IMR-90 (cell line): ENCODE measurements around the gene GRIK1.

ENCODE experiments used
- CEBPB ChIP-seq: IDR thresholded peaks from 2 replicates; pipeline ENCODE4 v1.6.1; 2012; ENCODE audit warnings: low read depth, low read length, improper control_type of control experiment
- CHD1 ChIP-seq: IDR thresholded peaks from 2 replicates; pipeline ENCODE4 v1.6.1; 2012; ENCODE audit warnings: low read depth, low read length, improper control_type of control experiment
- ELK1 ChIP-seq: fragments of 150-350 bp; IDR thresholded peaks from 2 replicates; pipeline ENCODE4 v1.6.1; 2016; ENCODE audit warnings: low read depth, mild to moderate bottlenecking, low read length, moderate library complexity, borderline replicate concordance
- FOS ChIP-seq: fragments of 150-350 bp; IDR thresholded peaks from 2 replicates; pipeline ENCODE4 v1.6.1; 2016; ENCODE audit warnings: low read depth, low read length
- MAFK ChIP-seq: IDR thresholded peaks from 2 replicates; pipeline ENCODE4 v1.6.1; 2012; ENCODE audit warnings: low read depth, low read length, improper control_type of control experiment
- MAZ ChIP-seq: IDR thresholded peaks from 2 replicates; pipeline ENCODE4 v1.6.1; 2012; ENCODE audit warnings: low read depth, mild to moderate bottlenecking, low read length, improper control_type of control experiment, moderate library complexity, borderline replicate concordance
- MXI1 ChIP-seq: IDR thresholded peaks from 2 replicates; pipeline ENCODE4 v1.6.1; 2012; ENCODE audit warnings: low read depth, mild to moderate bottlenecking, low read length, moderate library complexity, borderline replicate concordance
- POLR2A ChIP-seq: IDR thresholded peaks from 2 replicates; pipeline ENCODE4 v1.6.1; 2012; ENCODE audit warnings: mild to moderate bottlenecking, low read depth, low read length
- RCOR1 ChIP-seq: IDR thresholded peaks from 2 replicates; pipeline ENCODE4 v1.6.1; 2012; ENCODE audit warnings: mild to moderate bottlenecking, low read length, improper control_type of control experiment; ENCODE audit not compliant: insufficient replicate concordance
- SMC3 ChIP-seq: fragments of 150-350 bp; IDR thresholded peaks from 2 replicates; pipeline ENCODE4 v1.6.1; 2016; ENCODE audit warnings: low read depth, mild to moderate bottlenecking, antibody characterized with exemption, low read length, moderate library complexity
- TF ChIP-seq, protein P1 (sequence below): conservative IDR thresholded peaks from 2 replicates; pipeline ENCODE4 v1.5.1; 2012; ENCODE audit warnings: mild to moderate bottlenecking, low read depth, low read length, improper control_type of control experiment

GRCh38 chr21:29749957-29750356 is 189.8 kb downstream of the GRIK1 start:
- no peak for TF ChIP-seq ELK1
- TF ChIP-seq SMC3 = no peak
- TF ChIP-seq, protein P1, sequence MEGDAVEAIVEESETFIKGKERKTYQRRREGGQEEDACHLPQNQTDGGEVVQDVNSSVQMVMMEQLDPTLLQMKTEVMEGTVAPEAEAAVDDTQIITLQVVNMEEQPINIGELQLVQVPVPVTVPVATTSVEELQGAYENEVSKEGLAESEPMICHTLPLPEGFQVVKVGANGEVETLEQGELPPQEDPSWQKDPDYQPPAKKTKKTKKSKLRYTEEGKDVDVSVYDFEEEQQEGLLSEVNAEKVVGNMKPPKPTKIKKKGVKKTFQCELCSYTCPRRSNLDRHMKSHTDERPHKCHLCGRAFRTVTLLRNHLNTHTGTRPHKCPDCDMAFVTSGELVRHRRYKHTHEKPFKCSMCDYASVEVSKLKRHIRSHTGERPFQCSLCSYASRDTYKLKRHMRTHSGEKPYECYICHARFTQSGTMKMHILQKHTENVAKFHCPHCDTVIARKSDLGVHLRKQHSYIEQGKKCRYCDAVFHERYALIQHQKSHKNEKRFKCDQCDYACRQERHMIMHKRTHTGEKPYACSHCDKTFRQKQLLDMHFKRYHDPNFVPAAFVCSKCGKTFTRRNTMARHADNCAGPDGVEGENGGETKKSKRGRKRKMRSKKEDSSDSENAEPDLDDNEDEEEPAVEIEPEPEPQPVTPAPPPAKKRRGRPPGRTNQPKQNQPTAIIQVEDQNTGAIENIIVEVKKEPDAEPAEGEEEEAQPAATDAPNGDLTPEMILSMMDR = no peak
- TF ChIP-seq POLR2A = no peak
- no peak for TF ChIP-seq MXI1
- TF ChIP-seq CEBPB = no peak
- no peak for TF ChIP-seq CHD1
- TF ChIP-seq MAZ = no peak
- TF ChIP-seq RCOR1 = no peak
- no peak for TF ChIP-seq FOS
- TF ChIP-seq MAFK = no peak
